GM23338 (cell line): Measurements from ENCODE around the gene ZGPAT. TPM values are rescaled to one million over a fixed set of nuclear protein-coding genes. Genes with fewer than 3 reads are reported as not detected.

ENCODE experiments used
- polyA plus RNA-seq: library from polyadenylated mRNA; unstranded; fragments of >200 nt; fragmentation: Nextera tagmentation; extraction: Ambion mirVana; gene quantifications from 2 replicates; pipeline ENCODE4 v1.2.1, GENCODE V29; 2016
- small RNA-seq: library from RNA; depleted of rRNA; stranded (forward); fragments of <200 nt; gene quantifications from one replicate; pipeline ENCODE3, GENCODE V24; 2014; ENCODE audit warnings: low replicate concordance
- total RNA-seq: library from RNA; depleted of rRNA; stranded (reverse); fragments of >200 nt; shearing (Covaris generic); gene quantifications from 2 replicates; pipeline ENCODE4 v1.2.3, GENCODE V29; 2014; rRNA removed
- TF ChIP-seq, protein P1 (sequence below): fragments of 250-450 bp; sonication (Bioruptor Pico); IDR thresholded peaks from 2 replicates; pipeline ENCODE4 v1.5.0; 2020; ENCODE audit warnings: mild to moderate bottlenecking, moderate library complexity

Gene ZGPAT
- total and polyA plus RNA-seq, 2 experiments from 2014 or later: 25.0 to 39.2 TPM

DNA sequence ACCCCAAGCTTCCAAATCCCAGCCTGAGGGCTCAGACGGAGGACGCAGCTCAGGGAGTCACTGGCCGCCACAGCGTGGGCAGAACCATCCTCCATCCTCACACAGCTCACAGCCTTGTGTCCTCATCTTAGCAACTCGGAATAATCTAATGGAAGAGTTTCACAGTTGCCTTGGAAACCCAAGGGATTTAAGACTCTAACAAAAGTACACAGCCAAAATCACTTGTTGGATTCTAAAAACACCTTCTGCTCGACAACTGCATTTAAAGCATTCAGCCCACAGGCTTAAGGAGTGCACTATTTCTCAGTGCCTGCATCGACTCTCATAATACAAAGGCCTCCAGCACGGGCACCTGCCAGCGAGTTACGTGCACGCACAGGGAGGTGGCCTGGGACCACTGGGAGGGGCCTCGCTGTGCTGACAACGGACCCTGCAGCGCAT is 77.9 kb downstream of the ZGPAT start (continued):
- TF ChIP-seq, protein P1, sequence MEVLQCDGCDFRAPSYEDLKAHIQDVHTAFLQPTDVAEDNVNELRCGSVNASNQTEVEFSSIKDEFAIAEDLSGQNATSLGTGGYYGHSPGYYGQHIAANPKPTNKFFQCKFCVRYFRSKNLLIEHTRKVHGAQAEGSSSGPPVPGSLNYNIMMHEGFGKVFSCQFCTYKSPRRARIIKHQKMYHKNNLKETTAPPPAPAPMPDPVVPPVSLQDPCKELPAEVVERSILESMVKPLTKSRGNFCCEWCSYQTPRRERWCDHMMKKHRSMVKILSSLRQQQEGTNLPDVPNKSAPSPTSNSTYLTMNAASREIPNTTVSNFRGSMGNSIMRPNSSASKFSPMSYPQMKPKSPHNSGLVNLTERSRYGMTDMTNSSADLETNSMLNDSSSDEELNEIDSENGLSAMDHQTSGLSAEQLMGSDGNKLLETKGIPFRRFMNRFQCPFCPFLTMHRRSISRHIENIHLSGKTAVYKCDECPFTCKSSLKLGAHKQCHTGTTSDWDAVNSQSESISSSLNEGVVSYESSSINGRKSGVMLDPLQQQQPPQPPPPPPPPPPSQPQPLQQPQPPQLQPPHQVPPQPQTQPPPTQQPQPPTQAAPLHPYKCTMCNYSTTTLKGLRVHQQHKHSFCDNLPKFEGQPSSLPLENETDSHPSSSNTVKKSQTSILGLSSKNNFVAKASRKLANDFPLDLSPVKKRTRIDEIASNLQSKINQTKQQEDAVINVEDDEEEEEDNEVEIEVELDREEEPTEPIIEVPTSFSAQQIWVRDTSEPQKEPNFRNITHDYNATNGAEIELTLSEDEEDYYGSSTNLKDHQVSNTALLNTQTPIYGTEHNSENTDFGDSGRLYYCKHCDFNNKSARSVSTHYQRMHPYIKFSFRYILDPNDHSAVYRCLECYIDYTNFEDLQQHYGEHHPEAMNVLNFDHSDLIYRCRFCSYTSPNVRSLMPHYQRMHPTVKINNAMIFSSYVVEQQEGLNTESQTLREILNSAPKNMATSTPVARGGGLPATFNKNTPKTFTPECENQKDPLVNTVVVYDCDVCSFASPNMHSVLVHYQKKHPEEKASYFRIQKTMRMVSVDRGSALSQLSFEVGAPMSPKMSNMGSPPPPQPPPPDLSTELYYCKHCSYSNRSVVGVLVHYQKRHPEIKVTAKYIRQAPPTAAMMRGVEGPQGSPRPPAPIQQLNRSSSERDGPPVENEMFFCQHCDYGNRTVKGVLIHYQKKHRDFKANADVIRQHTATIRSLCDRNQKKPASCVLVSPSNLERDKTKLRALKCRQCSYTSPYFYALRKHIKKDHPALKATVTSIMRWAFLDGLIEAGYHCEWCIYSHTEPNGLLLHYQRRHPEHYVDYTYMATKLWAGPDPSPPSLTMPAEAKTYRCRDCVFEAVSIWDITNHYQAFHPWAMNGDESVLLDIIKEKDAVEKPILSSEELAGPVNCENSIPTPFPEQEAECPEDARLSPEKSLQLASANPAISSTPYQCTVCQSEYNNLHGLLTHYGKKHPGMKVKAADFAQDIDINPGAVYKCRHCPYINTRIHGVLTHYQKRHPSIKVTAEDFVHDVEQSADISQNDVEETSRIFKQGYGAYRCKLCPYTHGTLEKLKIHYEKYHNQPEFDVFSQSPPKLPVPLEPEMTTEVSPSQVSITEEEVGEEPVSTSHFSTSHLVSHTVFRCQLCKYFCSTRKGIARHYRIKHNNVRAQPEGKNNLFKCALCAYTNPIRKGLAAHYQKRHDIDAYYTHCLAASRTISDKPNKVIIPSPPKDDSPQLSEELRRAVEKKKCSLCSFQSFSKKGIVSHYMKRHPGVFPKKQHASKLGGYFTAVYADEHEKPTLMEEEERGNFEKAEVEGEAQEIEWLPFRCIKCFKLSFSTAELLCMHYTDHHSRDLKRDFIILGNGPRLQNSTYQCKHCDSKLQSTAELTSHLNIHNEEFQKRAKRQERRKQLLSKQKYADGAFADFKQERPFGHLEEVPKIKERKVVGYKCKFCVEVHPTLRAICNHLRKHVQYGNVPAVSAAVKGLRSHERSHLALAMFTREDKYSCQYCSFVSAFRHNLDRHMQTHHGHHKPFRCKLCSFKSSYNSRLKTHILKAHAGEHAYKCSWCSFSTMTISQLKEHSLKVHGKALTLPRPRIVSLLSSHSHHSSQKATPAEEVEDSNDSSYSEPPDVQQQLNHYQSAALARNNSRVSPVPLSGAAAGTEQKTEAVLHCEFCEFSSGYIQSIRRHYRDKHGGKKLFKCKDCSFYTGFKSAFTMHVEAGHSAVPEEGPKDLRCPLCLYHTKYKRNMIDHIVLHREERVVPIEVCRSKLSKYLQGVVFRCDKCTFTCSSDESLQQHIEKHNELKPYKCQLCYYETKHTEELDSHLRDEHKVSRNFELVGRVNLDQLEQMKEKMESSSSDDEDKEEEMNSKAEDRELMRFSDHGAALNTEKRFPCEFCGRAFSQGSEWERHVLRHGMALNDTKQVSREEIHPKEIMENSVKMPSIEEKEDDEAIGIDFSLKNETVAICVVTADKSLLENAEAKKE (CRISPR knock-in tag): no peak

Small RNA genes within 50 kb of the gene (small RNA-seq; reads per million reads assigned to genes)
- gene LIME1 (not detected), gene TNFRSF6B (not detected)

Other genes with a start within 250 kb of the ZGPAT start
- gene KCNQ2, start 235.4 kb upstream of the ZGPAT start, total RNA-seq: 61.7 and 92.4 TPM in 2 replicates
- 67.9 and 68.5 TPM in 2 replicates for gene KCNQ2, start 235.4 kb upstream of the ZGPAT start, polyA plus RNA-seq
- 37.1 TPM in 2 replicates for gene EEF1A2, start 209.0 kb upstream of the ZGPAT start, total RNA-seq
- gene EEF1A2, start 209.0 kb upstream of the ZGPAT start, polyA plus RNA-seq: 1.3 and 1.4 TPM in 2 replicates
- gene PPDPF, start 187.3 kb upstream of the ZGPAT start, total RNA-seq: 117 and 141 TPM in 2 replicates
- gene PPDPF, start 187.3 kb upstream of the ZGPAT start, polyA plus RNA-seq: 83.9 and 92.9 TPM in 2 replicates
- 0.28 TPM in 1 of 2 replicates, not detected in the other for gene PTK6, start 170.7 kb upstream of the ZGPAT start, total RNA-seq
- 0.07 TPM in 1 of 2 replicates, not detected in the other for gene PTK6, start 170.7 kb upstream of the ZGPAT start, polyA plus RNA-seq
- gene SRMS, start 160.3 kb upstream of the ZGPAT start, total RNA-seq: 0.50 and 0.59 TPM in 2 replicates
- gene SRMS, start 160.3 kb upstream of the ZGPAT start, polyA plus RNA-seq: 0.23 TPM in 1 of 2 replicates, not detected in the other
- gene FNDC11, start 153.9 kb upstream of the ZGPAT start, total RNA-seq: 5.3 and 6.5 TPM in 2 replicates
- 3.4 and 3.5 TPM in 2 replicates for gene FNDC11, start 153.9 kb upstream of the ZGPAT start, polyA plus RNA-seq
- 39.6 and 48.9 TPM in 2 replicates for gene HELZ2, start 133.8 kb upstream of the ZGPAT start, total RNA-seq
- gene HELZ2, start 133.8 kb upstream of the ZGPAT start, polyA plus RNA-seq: 4.6 and 5.2 TPM in 2 replicates
- 19.3 and 20.6 TPM in 2 replicates for gene GMEB2, start 80.9 kb upstream of the ZGPAT start, total RNA-seq
- 4.4 and 4.9 TPM in 2 replicates for gene GMEB2, start 80.9 kb upstream of the ZGPAT start, polyA plus RNA-seq
- 42.7 and 61.3 TPM in 2 replicates for gene STMN3, start 54.6 kb upstream of the ZGPAT start, total RNA-seq
- 28.6 and 29.7 TPM in 2 replicates for gene STMN3, start 54.6 kb upstream of the ZGPAT start, polyA plus RNA-seq
- gene RTEL1, start 49.7 kb upstream of the ZGPAT start, total RNA-seq: 26.5 and 34.5 TPM in 2 replicates
- 13.5 and 14.2 TPM in 2 replicates for gene RTEL1, start 49.7 kb upstream of the ZGPAT start, polyA plus RNA-seq
- gene TNFRSF6B, start 11.4 kb upstream of the ZGPAT start, total RNA-seq: 0.28 and 3.8 TPM in 2 replicates
- gene TNFRSF6B, start 11.4 kb upstream of the ZGPAT start, polyA plus RNA-seq: not detected in 2 replicates
- 19.0 and 24.6 TPM in 2 replicates for gene ARFRP1, start 63 bp upstream of the ZGPAT start, total RNA-seq
- gene ARFRP1, start 63 bp upstream of the ZGPAT start, polyA plus RNA-seq: 16.7 and 18.6 TPM in 2 replicates
- gene LIME1, start 28.6 kb downstream of the ZGPAT start, total RNA-seq: 3.6 and 12.2 TPM in 2 replicates
- gene LIME1, start 28.6 kb downstream of the ZGPAT start, polyA plus RNA-seq: 4.7 and 7.4 TPM in 2 replicates
- 33.8 and 42.0 TPM in 2 replicates for gene SLC2A4RG, start 31.7 kb downstream of the ZGPAT start, total RNA-seq
- 22.8 and 25.3 TPM in 2 replicates for gene SLC2A4RG, start 31.7 kb downstream of the ZGPAT start, polyA plus RNA-seq
- gene ZBTB46, start 123.2 kb downstream of the ZGPAT start, total RNA-seq: 23.0 and 26.9 TPM in 2 replicates
- gene ZBTB46, start 123.2 kb downstream of the ZGPAT start, polyA plus RNA-seq: 3.2 TPM in 2 replicates
- gene ABHD16B, start 153.5 kb downstream of the ZGPAT start, total RNA-seq: not detected in 2 replicates
- not detected in 2 replicates for gene ABHD16B, start 153.5 kb downstream of the ZGPAT start, polyA plus RNA-seq
- gene TPD52L2, start 157.2 kb downstream of the ZGPAT start, total RNA-seq: 103 and 104 TPM in 2 replicates
- 39.5 and 40.2 TPM in 2 replicates for gene TPD52L2, start 157.2 kb downstream of the ZGPAT start, polyA plus RNA-seq
- gene DNAJC5, start 187.1 kb downstream of the ZGPAT start, total RNA-seq: 29.5 and 33.5 TPM in 2 replicates
- 6.9 and 7.1 TPM in 2 replicates for gene DNAJC5, start 187.1 kb downstream of the ZGPAT start, polyA plus RNA-seq
- gene UCKL1, start 248.4 kb downstream of the ZGPAT start, total RNA-seq: 46.5 and 56.8 TPM in 2 replicates
- gene UCKL1, start 248.4 kb downstream of the ZGPAT start, polyA plus RNA-seq: 82.5 and 89.3 TPM in 2 replicates